RWPE2 (cell line): ENCODE data around the gene DPM2.

ENCODE experiments used
- ATAC-seq: fragments of 200-7000 bp; cut with Tn5 transposase; 3 replicates; pipeline ENCODE4 v1.9.1; 2021; ENCODE audit warnings: low read depth
- DNase-seq: peaks from one replicate; pipeline ENCODE4 v3.0.0-alpha.2; 2020; ENCODE audit warnings: low spot score
- H3K27ac ChIP-seq: fragments of 450-650 bp; 2 replicates; pipeline ENCODE4 v1.5.1; 2017; ENCODE audit warnings: mild to moderate bottlenecking; ENCODE audit not compliant: poor library complexity, severe bottlenecking
- H3K27me3 ChIP-seq: fragments of 250-450 bp; sonication (Bioruptor Pico); 2 replicates; pipeline ENCODE4 v1.5.1; 2021; ENCODE audit warnings: mild to moderate bottlenecking, moderate library complexity; ENCODE audit not compliant: insufficient read depth, poor library complexity, severe bottlenecking
- H3K36me3 ChIP-seq: fragments of 250-450 bp; sonication (Bioruptor Pico); 2 replicates; pipeline ENCODE4 v1.5.1; 2020; ENCODE audit warnings: low read depth, mild to moderate bottlenecking, moderate library complexity
- H3K4me1 ChIP-seq: fragments of 250-450 bp; sonication (Bioruptor Pico); 2 replicates; pipeline ENCODE4 v1.5.1; 2021; ENCODE audit warnings: mild to moderate bottlenecking, moderate library complexity; ENCODE audit not compliant: insufficient read depth, poor library complexity, severe bottlenecking
- H3K4me3 ChIP-seq: fragments of 250-450 bp; sonication (Bioruptor Pico); 2 replicates; pipeline ENCODE4 v1.5.1; 2021; ENCODE audit warnings: mild to moderate bottlenecking, moderate library complexity; ENCODE audit not compliant: severe bottlenecking
- H3K9me3 ChIP-seq: fragments of 250-450 bp; sonication (Bioruptor Pico); 2 replicates; pipeline ENCODE4 v1.5.1; 2021; ENCODE audit warnings: mild to moderate bottlenecking, moderate library complexity; ENCODE audit not compliant: severe bottlenecking
- TF ChIP-seq, protein P1 (sequence below): fragments of 450-650 bp; IDR thresholded peaks from one replicate; pipeline ENCODE4 v1.5.1; 2017; ENCODE audit warnings: mild to moderate bottlenecking, moderate library complexity; ENCODE audit not compliant: poor library complexity, severe bottlenecking

Gene DPM2

GRCh38 chr9:127943011-127943662 is 5.5 kb upstream of the DPM2 start:
- ATAC-seq: peak; percentile 4; the same call in 1 of the 3 replicates
- no peaks in the 10 kb centered on the region for H3K27me3 ChIP-seq
- H3K4me1 ChIP-seq: no peaks in the 10 kb centered on the region
- no peak overlapping the region for H3K27ac ChIP-seq
- TF ChIP-seq, protein P1, sequence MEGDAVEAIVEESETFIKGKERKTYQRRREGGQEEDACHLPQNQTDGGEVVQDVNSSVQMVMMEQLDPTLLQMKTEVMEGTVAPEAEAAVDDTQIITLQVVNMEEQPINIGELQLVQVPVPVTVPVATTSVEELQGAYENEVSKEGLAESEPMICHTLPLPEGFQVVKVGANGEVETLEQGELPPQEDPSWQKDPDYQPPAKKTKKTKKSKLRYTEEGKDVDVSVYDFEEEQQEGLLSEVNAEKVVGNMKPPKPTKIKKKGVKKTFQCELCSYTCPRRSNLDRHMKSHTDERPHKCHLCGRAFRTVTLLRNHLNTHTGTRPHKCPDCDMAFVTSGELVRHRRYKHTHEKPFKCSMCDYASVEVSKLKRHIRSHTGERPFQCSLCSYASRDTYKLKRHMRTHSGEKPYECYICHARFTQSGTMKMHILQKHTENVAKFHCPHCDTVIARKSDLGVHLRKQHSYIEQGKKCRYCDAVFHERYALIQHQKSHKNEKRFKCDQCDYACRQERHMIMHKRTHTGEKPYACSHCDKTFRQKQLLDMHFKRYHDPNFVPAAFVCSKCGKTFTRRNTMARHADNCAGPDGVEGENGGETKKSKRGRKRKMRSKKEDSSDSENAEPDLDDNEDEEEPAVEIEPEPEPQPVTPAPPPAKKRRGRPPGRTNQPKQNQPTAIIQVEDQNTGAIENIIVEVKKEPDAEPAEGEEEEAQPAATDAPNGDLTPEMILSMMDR: no peak
- H3K4me3 ChIP-seq: no peak overlapping the region
- H3K9me3 ChIP-seq: no peaks in the 10 kb centered on the region
- DNase-seq: no peak
- no peaks in the 10 kb centered on the region; the same call in 1 of the 2 replicates for H3K36me3 ChIP-seq

- no peak overlapping the region for H3K4me3 ChIP-seq
- no peaks in the 10 kb centered on the region for H3K4me1 ChIP-seq
- H3K27me3 ChIP-seq: no peaks in the 10 kb centered on the region
- ATAC-seq (peak; percentile 62), DNase-seq (no peak)
- H3K36me3 ChIP-seq: no peaks in the 10 kb centered on the region; the same call in 1 of the 2 replicates
- H3K9me3 ChIP-seq: no peaks in the 10 kb centered on the region
- TF ChIP-seq, protein P1: peak; percentile 76
- H3K27ac ChIP-seq: no peak overlapping the region
Measured at GRCh38 chr9:127942216-127943010, 4.8 kb upstream of the DPM2 start.

DNA sequence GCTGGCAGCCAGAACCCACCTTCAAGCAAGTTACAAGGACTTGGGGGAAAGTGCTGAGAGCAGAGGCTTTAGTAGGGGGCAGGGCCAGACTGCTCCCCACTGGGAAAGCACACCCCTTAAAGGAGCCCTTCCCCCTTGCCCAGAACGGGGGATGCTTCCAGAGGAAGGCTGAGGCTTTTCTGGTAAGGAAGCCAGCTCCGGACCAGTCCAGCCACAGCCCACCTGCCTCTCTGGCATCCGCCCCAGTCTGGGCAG is 4.2 kb upstream of the DPM2 start:
- Histone ChIP-seq H3K27me3 (no peaks in the 10 kb centered on the region), H3K4me3 (no peak overlapping the region), H3K36me3 (no peaks in the 10 kb centered on the region; the same call in 1 of the 2 replicates), H3K27ac (no peak overlapping the region), H3K4me1 (no peaks in the 10 kb centered on the region), H3K9me3 (no peaks in the 10 kb centered on the region)
- TF ChIP-seq, protein P1: no peak
- no peak for ATAC-seq
- no peak for DNase-seq

GRCh38 chr9:127941062-127941960 is 3.7 kb upstream of the DPM2 start:
- H3K4me3 ChIP-seq: no peak overlapping the region
- no peak overlapping the region for H3K27ac ChIP-seq
- H3K27me3 ChIP-seq: no peaks in the 10 kb centered on the region
- DNase-seq (no peak), ATAC-seq (no peak)
- H3K4me1 ChIP-seq: peaks cover 2% of the 10 kb centered on the region
- TF ChIP-seq, protein P1: no peak
- H3K36me3 ChIP-seq: no peaks in the 10 kb centered on the region; the same call in 1 of the 2 replicates
- H3K9me3 ChIP-seq: no peaks in the 10 kb centered on the region
